Right ventricle myocardium superior (tissue), 1 donor: ENCODE data around the gene ACSL3. TPM values are rescaled to one million over a fixed set of nuclear protein-coding genes. Genes with fewer than 3 reads are reported as not detected.
A peak's percentile ranks its signal among the peaks of the same experiment; 100 is the strongest.
"Not testable (repeated sequence)": the region's sequence is repeated elsewhere in the genome, so short reads cannot be mapped to it uniquely, and the experiment has no call there.

Source experiments
- ATAC-seq: fragments of 200-7000 bp; cut with Tn5 transposase; one replicate; pipeline ENCODE4 v1.9.1; 2020; ENCODE audit warnings: mild to moderate bottlenecking; ENCODE audit not compliant: poor library complexity
- DNase-seq: peaks from one replicate; pipeline ENCODE4 v3.0.0-alpha.2; 2020
- intact Hi-C: fragments of 100-400 bp; cut with DNase I; formaldehyde crosslinking; loops from one replicate; pipeline ENCODE4 v1.11.2; 2022
- long read RNA-seq: library from polyadenylated mRNA; unstranded; transcript quantifications from one replicate; pipeline ENCODE4 v2.0.0, GENCODE V29; 2021
- total RNA-seq: library from RNA; stranded (reverse); fragmentation: NEBNext Ultra II Directional; extraction: Animal tissue kit (Norgen Biotek cat#: 25700); gene quantifications from one replicate; pipeline ENCODE4 v1.2.1, GENCODE V29; 2021
- donor health status: DM: no; HTN: yes; CAD: no; lungs with severe emphysema.

The ACSL3 gene
- total RNA-seq = 50.8 TPM
- long read RNA-seq, full-length matches to known transcripts = 82 of 93 reads
- long read RNA-seq, partial matches to known transcripts = 3 of 93 reads
- long read RNA-seq, other reads (novel, unspliced or antisense) = 8 of 93 reads

GRCh38 chr2:222860740-222861410 lies at the start of gene ACSL3:
Gene ACSL3 (plus strand): TSS chr2:222861036. CDS start chr2:222908773, 47,737 bp downstream.
- peak; percentile 99 for DNase-seq
- ATAC-seq = peak; percentile 97
- intact Hi-C loops = loop anchor here (5.0 kb wide), 3 partner anchors 41 to 154 kb away; no protein-coding TSS in a partner anchor

GRCh38 chr2:222811828-222812227 lies 49.0 kb upstream of the ACSL3 start:
- DNase-seq (no peak), ATAC-seq (no peak)
- intact Hi-C loops = no loop called here

GRCh38 chr2:222813177-222813843 lies 47.5 kb upstream of the ACSL3 start:
- no peak for ATAC-seq
- intact Hi-C loops = no loop called here
- no peak for DNase-seq

GRCh38 chr2:222819722-222820333 lies 41.0 kb upstream of the ACSL3 start:
- ATAC-seq (no peak), DNase-seq (no peak)
- intact Hi-C loops = no loop called here

- intact Hi-C loops = no loop called here
- ATAC-seq = peak; percentile 36
Observed at GRCh38 chr2:222823183-222823930, 37.5 kb upstream of the ACSL3 start.

GRCh38 chr2:222825031-222825430 lies 35.8 kb upstream of the ACSL3 start:
- intact Hi-C loops = no loop called here
- DNase-seq (no peak), ATAC-seq (no peak)

More at GRCh38 chr2:222823183-222823930, 37.5 kb upstream of the ACSL3 start:
- DNase-seq = no peak

- intact Hi-C loops = no loop called here
- DNase-seq (no peak), ATAC-seq (no peak)
Observed at GRCh38 chr2:222827417-222827816, 33.4 kb upstream of the ACSL3 start.

GRCh38 chr2:222828572-222828971 lies 32.3 kb upstream of the ACSL3 start:
- no peak for DNase-seq
- intact Hi-C loops = no loop called here
- ATAC-seq = no peak

GRCh38 chr2:222830164-222830563 lies 30.7 kb upstream of the ACSL3 start:
- DNase-seq = no peak
- no peak for ATAC-seq
- intact Hi-C loops = no loop called here

GRCh38 chr2:222833410-222833809 lies 27.4 kb upstream of the ACSL3 start:
- ATAC-seq = no peak
- DNase-seq = no peak
- intact Hi-C loops = no loop called here

- ATAC-seq (no peak), DNase-seq (no peak)
- intact Hi-C loops = no loop called here
Observed at GRCh38 chr2:222835143-222835822, 25.6 kb upstream of the ACSL3 start.

GRCh38 chr2:222835823-222836151 lies 25.0 kb upstream of the ACSL3 start:
- no peak for ATAC-seq
- no peak for DNase-seq
- intact Hi-C loops = no loop called here

- DNase-seq = no peak
- intact Hi-C loops = no loop called here
- ATAC-seq = no peak
Observed at GRCh38 chr2:222837643-222838056, 23.2 kb upstream of the ACSL3 start.

GRCh38 chr2:222840060-222840802 lies 20.6 kb upstream of the ACSL3 start:
- no peak for ATAC-seq
- no peak for DNase-seq
- intact Hi-C loops = no loop called here

- ATAC-seq = no peak
- intact Hi-C loops = no loop called here
- DNase-seq = no peak
Observed at GRCh38 chr2:222842491-222843174, 18.2 kb upstream of the ACSL3 start.

- ATAC-seq (peak; percentile 39), DNase-seq (no peak)
- intact Hi-C loops = no loop called here
Observed at GRCh38 chr2:222844323-222844722, 16.5 kb upstream of the ACSL3 start.

GRCh38 chr2:222845314-222845713 lies 15.5 kb upstream of the ACSL3 start:
- ATAC-seq, DNase-seq, intact Hi-C loops: not testable (repeated sequence)
